PC-3 (cell line): Measurements from ENCODE around the gene RPL27A. TPM values are rescaled to one million over a fixed set of nuclear protein-coding genes. Genes with fewer than 3 reads are reported as not detected.

Experiments
- ATAC-seq: fragments of 200-7000 bp; cut with Tn5 transposase; 2 replicates; pipeline ENCODE4 v1.9.1; 2020; ENCODE audit warnings: mild to moderate bottlenecking, moderate library complexity
- BruUV-seq: library from RNA; stranded (reverse); fragments of 400-500 nt; replicated peaks from 2 replicates; lab custom pipeline; 2021; lab: Mats Ljungman, UMichigan
- CTCF ChIA-PET: fragments of 300-600 bp; sonication (Branson Sonifier 250); formaldehyde crosslinking; loops from one replicate; lab custom pipeline; 2022; ENCODE audit warnings: antibody characterized with exemption; lab: Charles Lee
- POLR2A ChIA-PET: fragments of 300-600 bp; sonication (Branson Sonifier 250); formaldehyde crosslinking; loops from one replicate; lab custom pipeline; 2022; ENCODE audit warnings: antibody characterized with exemption; ENCODE audit not compliant: unreplicated experiment; lab: Charles Lee
- DNase-seq: peaks from one replicate; pipeline ENCODE4 v3.0.0-alpha.2; 2015
- H2AFZ ChIP-seq: fragments of 300-600 bp; sonication (generic); 2 replicates; pipeline ENCODE4 v1.6.0; 2016; ENCODE audit warnings: antibody characterized with exemption, low read length
- H3F3A ChIP-seq: fragments of 300-600 bp; sonication (generic); one replicate; pipeline ENCODE4 v1.6.0; 2017; ENCODE audit warnings: antibody characterized with exemption, low read length, control low read depth, mild to moderate bottlenecking; ENCODE audit not compliant: unreplicated experiment
- H3K27ac ChIP-seq: fragments of 300-600 bp; sonication (generic); 2 replicates; pipeline ENCODE4 v1.5.1; 2016; ENCODE audit warnings: mild to moderate bottlenecking, low read length
- H3K27me3 ChIP-seq: fragments of 300-600 bp; sonication (generic); 2 replicates; pipeline ENCODE4 v1.6.1; 2016; ENCODE audit warnings: low read length, mixed read lengths
- H3K36me3 ChIP-seq: fragments of 300-600 bp; sonication (generic); 2 replicates; pipeline ENCODE4 v1.6.1; 2016; ENCODE audit warnings: low read depth, mixed run types, low read length, mixed read lengths
- H3K4me1 ChIP-seq: fragments of 300-600 bp; sonication (generic); 2 replicates; pipeline ENCODE4 v1.5.1; 2016; ENCODE audit warnings: low read length; ENCODE audit not compliant: insufficient read depth
- H3K4me2 ChIP-seq: fragments of 300-600 bp; sonication (generic); 2 replicates; pipeline ENCODE4 v1.6.0; 2016; ENCODE audit warnings: low read length
- H3K4me3 ChIP-seq: fragments of 300-600 bp; sonication (generic); 2 replicates; pipeline ENCODE4 v1.5.1; 2016; ENCODE audit warnings: mild to moderate bottlenecking, low read length, mixed read lengths
- H3K79me2 ChIP-seq: fragments of 300-600 bp; sonication (generic); 2 replicates; pipeline ENCODE4 v1.6.1; 2017; ENCODE audit warnings: low read length, mixed read lengths
- H3K9ac ChIP-seq: fragments of 300-600 bp; sonication (generic); 2 replicates; pipeline ENCODE4 v1.6.0; 2016; ENCODE audit warnings: mild to moderate bottlenecking, low read length
- H3K9me2 ChIP-seq: fragments of 300-600 bp; sonication (generic); replicated peaks from 2 replicates; pipeline ENCODE4 v1.6.1; 2016; ENCODE audit warnings: mixed run types, low read length, mixed read lengths
- H3K9me3 ChIP-seq: fragments of 300-600 bp; sonication (generic); 2 replicates; pipeline ENCODE4 v1.6.1; 2016; ENCODE audit warnings: low read length, mixed read lengths
- H4K20me1 ChIP-seq: fragments of 300-600 bp; sonication (generic); 2 replicates; pipeline ENCODE4 v1.6.1; 2016; ENCODE audit warnings: low read length, mixed read lengths
- EZH2 ChIP-seq: fragments of 300-600 bp; sonication (generic); IDR thresholded peaks from one replicate; pipeline ENCODE4 v1.6.1; 2017; ENCODE audit warnings: antibody characterized with exemption, mild to moderate bottlenecking, low read length; ENCODE audit not compliant: unreplicated experiment
- EZH2phosphoT487 ChIP-seq: fragments of 300-600 bp; sonication (generic); IDR thresholded peaks from 2 replicates; pipeline ENCODE4 v1.6.1; 2018; ENCODE audit warnings: mild to moderate bottlenecking, antibody characterized with exemption, low read length, borderline replicate concordance
- intact Hi-C: fragments of 100-400 bp; cut with micrococcal nuclease; formaldehyde crosslinking; loops from 2 replicates; pipeline ENCODE4 v1.9.0; 2023
- total RNA-seq: library from RNA; depleted of rRNA; stranded (reverse); fragments of >200 nt; gene quantifications from 2 replicates; pipeline ENCODE4 v1.2.3, GENCODE V29; 2014
- TF ChIP-seq, protein P1 (sequence below): fragments of 300-600 bp; sonication (generic); conservative IDR thresholded peaks from 2 replicates; pipeline ENCODE4 v1.5.1; 2017; ENCODE audit warnings: antibody characterized with exemption, low read depth, mild to moderate bottlenecking, low read length

Gene RPL27A
- total RNA-seq, 1 experiment from 2014 or later = 1,132 TPM

DNA sequence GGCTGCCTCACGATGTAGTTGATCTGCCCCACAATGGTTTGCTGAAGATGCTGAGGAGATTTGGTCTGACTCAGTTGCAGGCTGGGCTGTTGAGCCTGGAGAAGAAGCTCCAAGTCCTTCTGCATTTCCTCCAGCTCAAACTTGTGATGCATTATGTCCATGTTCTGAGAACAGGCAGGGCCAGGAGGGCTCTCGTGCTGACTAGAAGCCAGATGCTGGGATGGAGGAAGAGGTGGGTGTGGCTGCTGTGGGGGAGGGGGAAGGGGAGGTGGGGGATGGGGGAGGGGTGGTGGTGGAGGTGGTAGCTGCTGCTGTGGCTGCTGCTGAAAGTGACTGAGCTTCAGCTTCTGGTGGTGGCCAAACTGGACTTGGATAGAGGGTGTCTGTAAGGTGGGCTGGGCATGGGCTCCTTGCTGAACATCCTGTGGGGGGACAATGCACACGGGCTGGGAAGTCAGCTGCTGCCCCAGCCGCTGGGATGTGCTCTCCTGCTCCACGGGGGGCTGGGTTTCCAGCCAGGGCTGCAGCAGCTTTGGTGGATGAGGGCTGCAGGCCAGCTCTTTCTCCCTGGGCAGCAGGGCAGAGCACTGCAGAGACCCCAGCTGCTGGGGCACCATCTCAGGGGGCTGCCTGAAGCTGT, 42.2 kb upstream of the RPL27A start:
- peaks cover 14% of the 10 kb centered on the region for H3K36me3 ChIP-seq
- no peaks in the 10 kb centered on the region for H4K20me1 ChIP-seq
- ChIA-PET POLR2A (no interaction called here), CTCF (no interaction called here)
- no TSS peak for BruUV-seq
- H3K9me3 ChIP-seq = no peaks in the 10 kb centered on the region
- H3K4me1 ChIP-seq = no peaks in the 10 kb centered on the region
- H3K4me3 ChIP-seq = no peak overlapping the region
- H3K27me3 ChIP-seq = no peaks in the 10 kb centered on the region
- DNase-seq (no peak), ATAC-seq (no peak)
- intact Hi-C loops = no loop called here
- no peaks in the 10 kb centered on the region for H3F3A ChIP-seq
- H3K9ac ChIP-seq = no peak overlapping the region
- H3K4me2 ChIP-seq = no peak overlapping the region
- H3K79me2 ChIP-seq = no peaks in the 10 kb centered on the region
- TF ChIP-seq EZH2 (no peak), EZH2phosphoT487 (no peak)
- TF ChIP-seq, protein P1, sequence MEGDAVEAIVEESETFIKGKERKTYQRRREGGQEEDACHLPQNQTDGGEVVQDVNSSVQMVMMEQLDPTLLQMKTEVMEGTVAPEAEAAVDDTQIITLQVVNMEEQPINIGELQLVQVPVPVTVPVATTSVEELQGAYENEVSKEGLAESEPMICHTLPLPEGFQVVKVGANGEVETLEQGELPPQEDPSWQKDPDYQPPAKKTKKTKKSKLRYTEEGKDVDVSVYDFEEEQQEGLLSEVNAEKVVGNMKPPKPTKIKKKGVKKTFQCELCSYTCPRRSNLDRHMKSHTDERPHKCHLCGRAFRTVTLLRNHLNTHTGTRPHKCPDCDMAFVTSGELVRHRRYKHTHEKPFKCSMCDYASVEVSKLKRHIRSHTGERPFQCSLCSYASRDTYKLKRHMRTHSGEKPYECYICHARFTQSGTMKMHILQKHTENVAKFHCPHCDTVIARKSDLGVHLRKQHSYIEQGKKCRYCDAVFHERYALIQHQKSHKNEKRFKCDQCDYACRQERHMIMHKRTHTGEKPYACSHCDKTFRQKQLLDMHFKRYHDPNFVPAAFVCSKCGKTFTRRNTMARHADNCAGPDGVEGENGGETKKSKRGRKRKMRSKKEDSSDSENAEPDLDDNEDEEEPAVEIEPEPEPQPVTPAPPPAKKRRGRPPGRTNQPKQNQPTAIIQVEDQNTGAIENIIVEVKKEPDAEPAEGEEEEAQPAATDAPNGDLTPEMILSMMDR = no peak
- H3K27ac ChIP-seq = no peak overlapping the region
- no peak overlapping the region for H2AFZ ChIP-seq
- H3K9me2 ChIP-seq = no peaks in the 10 kb centered on the region

DNA sequence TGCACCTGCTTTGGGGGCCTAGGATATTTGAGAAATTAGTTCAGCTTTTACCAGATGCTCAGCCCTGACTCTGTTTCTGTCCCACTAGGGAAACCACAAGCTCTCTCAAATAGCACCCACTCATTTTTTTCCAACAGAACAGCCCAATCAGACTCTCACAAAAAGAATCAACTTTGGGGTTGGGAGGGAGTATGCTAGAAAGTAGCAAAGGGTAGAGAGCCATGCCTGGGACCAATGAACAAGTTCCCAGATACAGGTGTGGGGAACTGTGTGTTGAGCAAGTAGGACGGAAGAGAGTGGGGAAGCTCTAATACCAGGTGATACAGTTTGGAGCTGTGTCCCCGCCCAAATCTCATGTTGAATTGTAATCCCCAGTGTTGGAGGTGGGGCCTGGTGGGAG, 41.3 kb upstream of the RPL27A start:
- H3K27me3 ChIP-seq = no peaks in the 10 kb centered on the region
- ChIA-PET CTCF (no interaction called here), POLR2A (no interaction called here)
- H3K4me2 ChIP-seq = no peak overlapping the region
- TF ChIP-seq EZH2phosphoT487 (no peak), EZH2 (no peak)
- TF ChIP-seq, protein P1 = no peak
- no peaks in the 10 kb centered on the region for H3K4me1 ChIP-seq
- no peaks in the 10 kb centered on the region for H3K9me2 ChIP-seq
- H3K79me2 ChIP-seq = no peaks in the 10 kb centered on the region
- DNase-seq (no peak), ATAC-seq (no peak)
- intact Hi-C loops = no loop called here
- no peaks in the 10 kb centered on the region for H3F3A ChIP-seq
- no peaks in the 10 kb centered on the region for H4K20me1 ChIP-seq
- H3K36me3 ChIP-seq = peaks cover 14% of the 10 kb centered on the region
- H2AFZ ChIP-seq = no peak overlapping the region
- H3K9ac ChIP-seq = no peak overlapping the region
- H3K9me3 ChIP-seq = no peaks in the 10 kb centered on the region
- H3K4me3 ChIP-seq = no peak overlapping the region
- no TSS peak for BruUV-seq
- H3K27ac ChIP-seq = no peak overlapping the region

DNA sequence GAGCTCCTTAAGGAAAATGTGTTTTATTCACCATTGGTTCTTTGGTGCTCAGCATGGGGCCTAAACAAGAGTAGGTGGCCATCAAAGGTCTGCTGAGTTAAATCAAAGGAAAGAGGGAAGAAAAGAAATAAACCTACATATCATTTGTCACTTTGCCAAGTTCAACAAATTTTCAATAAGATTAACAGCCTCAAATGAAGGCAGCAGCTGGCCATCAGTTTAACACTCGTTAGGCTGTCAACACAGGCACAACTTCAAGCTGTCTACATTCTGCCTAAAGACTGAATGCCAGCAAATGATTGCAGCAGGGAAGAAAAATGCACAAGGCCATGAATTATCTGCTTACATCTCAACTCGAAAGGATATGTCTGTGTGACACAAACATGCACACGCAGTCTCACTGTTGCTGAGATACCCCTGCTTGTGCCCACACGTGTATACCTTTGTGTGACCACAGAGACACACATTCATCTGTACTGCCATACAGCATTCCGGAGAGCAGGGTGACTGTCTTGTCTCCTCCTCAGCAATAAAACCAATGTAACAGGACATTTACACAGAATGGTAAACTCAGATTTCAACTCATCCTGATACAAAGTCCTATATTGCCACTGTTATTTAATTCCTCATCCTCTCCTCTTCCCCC, 40.3 kb upstream of the RPL27A start:
- Histone ChIP-seq H3K4me2 (no peak overlapping the region), H2AFZ (no peak overlapping the region), H3K79me2 (no peaks in the 10 kb centered on the region), H3K9me3 (no peaks in the 10 kb centered on the region), H3K27ac (no peak overlapping the region), H3F3A (no peaks in the 10 kb centered on the region), H3K4me1 (no peaks in the 10 kb centered on the region), H3K9me2 (no peaks in the 10 kb centered on the region), H3K9ac (no peak overlapping the region), H3K27me3 (no peaks in the 10 kb centered on the region), H4K20me1 (no peaks in the 10 kb centered on the region), H3K36me3 (peaks cover 11% of the 10 kb centered on the region), H3K4me3 (no peak overlapping the region)
- intact Hi-C loops = no loop called here
- ChIA-PET POLR2A (no interaction called here), CTCF (no interaction called here)
- DNase-seq = no peak
- TSS peak; percentile 22 for BruUV-seq
- TF ChIP-seq, protein P1 = no peak
- no peak for TF ChIP-seq EZH2phosphoT487
- no peak for TF ChIP-seq EZH2
- ATAC-seq = no peak
